HEK293T (cell line): Measurements from ENCODE around the gene ITPKA.

Source experiments
- CTCF ChIA-PET: fragments of 350-600 bp; formaldehyde crosslinking; extraction: SDS; loops from one replicate; lab custom pipeline; 2021; ENCODE audit warnings: antibody characterized with exemption, inconsistent platforms; lab: Yijun Ruan, JAX
- POLR2A ChIA-PET: fragments of 350-600 bp; formaldehyde crosslinking; extraction: SDS; loops from one replicate; lab custom pipeline; 2020; ENCODE audit warnings: antibody characterized with exemption, inconsistent platforms; lab: Yijun Ruan, JAX
- DNase-seq: peaks from one replicate; pipeline ENCODE4 v3.0.0; 2012; ENCODE audit warnings: mixed read lengths; ENCODE audit errors: extremely low spot score
- ARNT ChIP-seq: fragments of 450-650 bp; IDR thresholded peaks from 2 replicates; pipeline ENCODE4 v1.6.1; 2017; ENCODE audit warnings: mild to moderate bottlenecking
- BHLHE40 ChIP-seq: fragments of 450-650 bp; IDR thresholded peaks from 2 replicates; pipeline ENCODE4 v1.6.1; 2016; ENCODE audit warnings: mild to moderate bottlenecking, moderate library complexity, borderline replicate concordance
- CTBP1 ChIP-seq: fragments of 450-650 bp; IDR thresholded peaks from 2 replicates; pipeline ENCODE4 v1.6.1; 2016; ENCODE audit warnings: borderline replicate concordance
- ELF4 ChIP-seq: fragments of 450-650 bp; IDR thresholded peaks from 2 replicates; pipeline ENCODE4 v1.6.1; 2017; ENCODE audit warnings: antibody characterized with exemption
- FOXA1 ChIP-seq: fragments of 450-650 bp; IDR thresholded peaks from 2 replicates; pipeline ENCODE4 v1.6.1; 2016; ENCODE audit warnings: mild to moderate bottlenecking
- FOXK2 ChIP-seq: fragments of 450-650 bp; IDR thresholded peaks from 2 replicates; pipeline ENCODE4 v1.6.1; 2016; ENCODE audit warnings: mild to moderate bottlenecking
- FOXM1 ChIP-seq: fragments of 450-650 bp; IDR thresholded peaks from 2 replicates; pipeline ENCODE4 v1.6.1; 2017; ENCODE audit warnings: mild to moderate bottlenecking, borderline replicate concordance
- HDGF ChIP-seq: fragments of 450-650 bp; IDR thresholded peaks from 2 replicates; pipeline ENCODE4 v1.6.1; 2017; ENCODE audit warnings: antibody characterized with exemption, borderline replicate concordance
- L3MBTL2 ChIP-seq: fragments of 450-650 bp; conservative IDR thresholded peaks from 2 replicates; pipeline ENCODE4 v1.6.1; 2016; ENCODE audit warnings: mild to moderate bottlenecking
- LEF1 ChIP-seq: fragments of 450-650 bp; IDR thresholded peaks from 2 replicates; pipeline ENCODE4 v1.6.1; 2017; ENCODE audit warnings: mild to moderate bottlenecking, borderline replicate concordance
- NFRKB ChIP-seq: fragments of 450-650 bp; IDR thresholded peaks from 2 replicates; pipeline ENCODE4 v1.6.1; 2016; ENCODE audit warnings: mild to moderate bottlenecking, moderate library complexity
- SP1 ChIP-seq: fragments of 450-650 bp; IDR thresholded peaks from 2 replicates; pipeline ENCODE4 v1.6.1; 2017
- SUZ12 ChIP-seq: fragments of 450-650 bp; IDR thresholded peaks from 2 replicates; pipeline ENCODE4 v1.6.1; 2016; ENCODE audit warnings: mild to moderate bottlenecking
- TARDBP ChIP-seq: fragments of 450-650 bp; IDR thresholded peaks from 2 replicates; pipeline ENCODE4 v1.6.1; 2016
- ZNF384 ChIP-seq: fragments of 450-650 bp; IDR thresholded peaks from 2 replicates; pipeline ENCODE4 v1.6.1; 2016
- TF ChIP-seq, protein P1 (sequence below): fragments of 450-650 bp; IDR thresholded peaks from 2 replicates; pipeline ENCODE4 v1.6.1; 2016

ITPKA gene

DNA sequence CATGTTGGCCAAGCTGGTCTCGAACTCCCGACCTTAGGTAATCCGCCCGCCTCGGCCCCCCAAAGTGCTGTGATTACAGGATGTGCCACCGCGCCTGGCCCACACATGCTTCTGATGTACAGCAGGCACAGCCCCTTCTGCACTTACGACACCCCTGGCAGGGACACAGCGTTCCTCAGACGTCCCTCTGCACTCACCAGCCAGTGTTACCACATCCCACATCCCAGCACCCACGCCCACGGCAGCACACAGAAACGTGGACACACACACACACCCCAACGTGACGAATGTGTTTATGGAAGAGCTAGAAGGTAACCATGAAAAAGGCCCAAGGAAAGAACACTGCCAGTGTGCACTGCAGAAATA is 51.0 kb downstream of the ITPKA start:
- ChIA-PET POLR2A (interaction anchor here (0.7 to 1.7 kb wide), 11 partner anchors 8 to 183 kb away, joined by 3 to 6 read pairs (median 3); no protein-coding TSS in a partner anchor), CTCF (interaction anchor here (0.6 to 0.8 kb wide), 2 partner anchors 14 to 79 kb away, joined by 3 read pairs; no protein-coding TSS in a partner anchor)
- TF ChIP-seq FOXA1 (no peak), ZNF384 (no peak), TARDBP (no peak), BHLHE40 (no peak), FOXM1 (no peak), ELF4 (no peak), SP1 (no peak), HDGF (no peak), NFRKB (no peak), L3MBTL2 (no peak), CTBP1 (no peak), FOXK2 (no peak), SUZ12 (no peak), LEF1 (no peak), ARNT (no peak)
- TF ChIP-seq, protein P1, sequence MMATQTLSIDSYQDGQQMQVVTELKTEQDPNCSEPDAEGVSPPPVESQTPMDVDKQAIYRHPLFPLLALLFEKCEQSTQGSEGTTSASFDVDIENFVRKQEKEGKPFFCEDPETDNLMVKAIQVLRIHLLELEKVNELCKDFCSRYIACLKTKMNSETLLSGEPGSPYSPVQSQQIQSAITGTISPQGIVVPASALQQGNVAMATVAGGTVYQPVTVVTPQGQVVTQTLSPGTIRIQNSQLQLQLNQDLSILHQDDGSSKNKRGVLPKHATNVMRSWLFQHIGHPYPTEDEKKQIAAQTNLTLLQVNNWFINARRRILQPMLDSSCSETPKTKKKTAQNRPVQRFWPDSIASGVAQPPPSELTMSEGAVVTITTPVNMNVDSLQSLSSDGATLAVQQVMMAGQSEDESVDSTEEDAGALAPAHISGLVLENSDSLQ: no peak
- DNase-seq: no peak

DNA sequence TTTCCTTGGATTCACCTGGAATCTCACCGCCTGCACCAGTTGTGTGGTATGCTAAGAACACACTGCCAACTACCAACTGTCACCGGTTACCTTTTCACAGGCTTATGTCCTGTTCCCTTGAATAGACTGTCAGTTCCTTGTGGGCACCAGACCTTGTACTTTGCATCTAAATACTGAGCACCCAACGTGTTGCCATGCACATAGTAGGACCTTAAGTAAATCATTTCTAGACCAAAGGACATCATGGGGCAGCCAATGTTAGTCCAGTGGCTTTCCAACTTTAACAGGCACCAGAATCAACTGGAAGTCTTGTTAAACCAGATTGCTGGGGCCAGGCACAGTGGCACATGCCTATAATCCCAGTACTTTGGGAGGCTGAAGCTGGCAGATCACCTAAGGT is 51.5 kb downstream of the ITPKA start:
- ChIA-PET CTCF (interaction anchor here (0.6 kb wide), 2 partner anchors 11 to 80 kb away, joined by 3 to 4 read pairs; no protein-coding TSS in a partner anchor), POLR2A (interaction anchor here (0.8 to 1.7 kb wide), 3 partner anchors 13 to 27 kb away, joined by 3 to 4 read pairs (median 3); no protein-coding TSS in a partner anchor)
- no peak for DNase-seq
- TF ChIP-seq ZNF384 (no peak), SUZ12 (no peak), NFRKB (no peak), L3MBTL2 (no peak), ARNT (no peak), ELF4 (no peak), FOXM1 (no peak), FOXA1 (no peak), CTBP1 (no peak), BHLHE40 (no peak), LEF1 (no peak), HDGF (no peak), SP1 (no peak), FOXK2 (no peak), TARDBP (no peak)
- TF ChIP-seq, protein P1: no peak

DNA sequence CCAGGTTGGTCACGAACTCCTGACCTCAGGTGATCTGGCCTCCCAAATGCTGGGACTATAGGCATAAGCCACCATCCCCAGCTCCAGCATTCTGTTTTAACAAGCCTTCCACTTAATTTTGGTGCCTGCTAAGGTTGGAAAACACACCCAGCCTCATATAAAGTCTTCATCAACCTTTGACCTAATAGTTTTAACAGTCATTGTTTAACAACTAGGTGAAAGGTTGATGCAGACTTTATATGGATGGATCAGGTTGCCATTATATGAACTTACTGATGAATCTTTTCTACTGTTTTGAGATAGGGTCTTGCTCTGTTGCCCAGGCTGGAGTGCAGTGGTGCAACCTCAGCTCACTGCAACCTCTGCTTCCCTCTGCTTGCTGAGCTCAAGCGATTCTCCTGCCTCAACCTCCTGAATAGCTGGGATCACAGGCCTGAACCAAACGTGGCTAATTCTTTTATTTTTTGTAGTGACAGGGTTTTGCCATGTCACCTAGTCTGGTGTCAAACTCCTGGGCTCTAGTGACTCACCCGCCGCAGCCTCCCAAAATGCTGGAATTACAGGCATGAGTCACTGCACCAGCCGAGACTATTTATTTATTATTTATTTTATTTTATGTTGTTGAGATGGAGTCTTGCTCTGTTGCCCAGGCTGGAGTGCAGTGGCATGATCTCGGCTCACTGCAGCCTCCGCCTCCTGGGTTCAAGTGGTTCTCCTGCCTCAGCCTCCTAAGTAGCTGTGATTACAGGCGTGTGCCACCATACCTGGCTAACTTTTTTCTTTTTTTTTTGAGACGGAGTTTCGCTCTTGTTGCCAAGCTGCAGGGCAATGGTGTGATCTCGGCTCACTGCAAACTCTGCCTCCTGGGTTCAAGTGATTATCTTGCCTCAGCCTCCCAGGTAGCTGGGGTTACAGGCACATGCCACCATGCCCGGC is 53.4 kb downstream of the ITPKA start:
- no peak for DNase-seq
- POLR2A ChIA-PET: interaction anchor here (1.1 kb wide), 1 partner anchor 10 kb away, joined by 3 read pairs; no protein-coding TSS in a partner anchor
- CTCF ChIA-PET: interaction anchor here (1.4 kb wide), 1 partner anchor 11 kb away, joined by 3 read pairs; no protein-coding TSS in a partner anchor
- TF ChIP-seq FOXA1 (no peak), CTBP1 (no peak), FOXK2 (no peak), FOXM1 (no peak), SUZ12 (no peak), ZNF384 (no peak), ARNT (no peak), BHLHE40 (no peak), LEF1 (no peak), HDGF (no peak), ELF4 (no peak), L3MBTL2 (no peak), TARDBP (no peak), NFRKB (no peak), SP1 (no peak)
- TF ChIP-seq, protein P1: no peak

DNA sequence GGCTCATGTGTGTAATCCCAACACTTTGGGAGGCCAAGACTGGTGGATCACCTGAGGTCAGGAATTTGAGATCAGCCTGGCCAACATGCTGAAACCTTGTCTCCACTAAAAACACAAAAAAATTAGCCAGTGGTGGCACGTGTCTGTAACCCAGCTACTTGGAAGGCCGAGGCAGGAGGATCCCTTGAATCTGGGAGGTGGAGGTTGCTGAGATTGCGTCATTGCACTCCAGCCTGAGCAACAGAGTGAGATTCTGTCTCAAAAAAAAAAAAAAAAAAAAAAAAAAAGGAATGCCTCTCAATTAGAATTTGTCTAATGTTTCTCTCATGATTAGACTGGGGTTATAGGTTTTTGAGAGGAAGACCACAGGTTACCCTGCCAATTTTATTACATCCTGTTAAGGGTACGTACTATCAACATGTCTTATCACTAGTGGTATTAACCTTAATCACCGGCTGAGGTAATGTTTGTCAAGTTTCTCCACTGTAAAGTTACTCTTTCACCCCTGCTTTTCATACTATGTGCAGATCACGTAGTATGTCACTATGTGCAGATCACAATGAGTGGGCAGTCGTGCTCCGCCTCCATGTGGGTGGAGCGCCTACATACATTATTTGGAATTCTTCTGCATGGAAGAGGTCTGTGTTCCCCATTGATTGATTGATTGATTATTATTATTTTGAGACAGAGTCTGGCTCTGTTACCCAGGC is 56.5 kb downstream of the ITPKA start:
- POLR2A ChIA-PET: no interaction called here
- DNase-seq: no peak
- TF ChIP-seq CTBP1 (no peak), HDGF (no peak), ZNF384 (0 out of 2 replicates have a peak, but pooled peaks have one; percentile 18)
- TF ChIP-seq, protein P1: no peak
- CTCF ChIA-PET: no interaction called here
